Stimulated activated CD8-positive, alpha-beta memory T cell treated with anti-CD3 and anti-CD28 coated beads, Interleukin-2, amount 100 ng/mL, for 48 hours (primary cell): ENCODE results near the gene AMMECR1L.
"Not testable (repeated sequence)": the region's sequence is repeated elsewhere in the genome, so short reads cannot be mapped to it uniquely, and the experiment has no call there.

Experiments used
- DNase-seq, 2 donors: peaks; one replicate each; pipeline ENCODE4 v3.0.0-alpha.2; 2020; ENCODE audit warnings: low read depth in 2 of 2

Gene AMMECR1L

GRCh38 chr2:127887082-127887775 lies 1.5 kb upstream of the AMMECR1L start:
- no peak for DNase-seq

GRCh38 chr2:127886593-127886935 lies 808 bp upstream of the AMMECR1L start:
- not testable (repeated sequence) for DNase-seq

GRCh38 chr2:127884861-127885740 lies 655 bp downstream of the AMMECR1L start:
- peak in 1 of 2 donors; percentile 4 for DNase-seq

GRCh38 chr2:127884436-127884835 lies 1.3 kb downstream of the AMMECR1L start:
- DNase-seq: no peak

GRCh38 chr2:127879899-127880298 lies 5.9 kb downstream of the AMMECR1L start:
- no peak for DNase-seq

GRCh38 chr2:127877626-127878025 lies 8.1 kb downstream of the AMMECR1L start:
- no peak for DNase-seq

- DNase-seq: no peak
These were observed 8.6 kb downstream of the AMMECR1L start for GRCh38 chr2:127877136-127877535.

GRCh38 chr2:127874378-127875269 lies 11.1 kb downstream of the AMMECR1L start:
- no peak for DNase-seq

GRCh38 chr2:127873707-127874303 lies 12.0 kb downstream of the AMMECR1L start:
- DNase-seq: no peak

- DNase-seq: no peak
These were observed 13.4 kb downstream of the AMMECR1L start for GRCh38 chr2:127872354-127872753.

- DNase-seq: no peak
These were observed 19.8 kb downstream of the AMMECR1L start for GRCh38 chr2:127865926-127866325.

GRCh38 chr2:127864877-127865276 lies 20.9 kb downstream of the AMMECR1L start:
- no peak for DNase-seq

- no peak for DNase-seq
These were observed 23.5 kb downstream of the AMMECR1L start for GRCh38 chr2:127862228-127862627.

- no peak for DNase-seq
These were observed 25.6 kb downstream of the AMMECR1L start for GRCh38 chr2:127860130-127860529.

GRCh38 chr2:127859712-127860085 lies 26.1 kb downstream of the AMMECR1L start:
- DNase-seq: peak; percentile 16 to 33

- no peak for DNase-seq
These were observed 28.4 kb downstream of the AMMECR1L start for GRCh38 chr2:127857265-127857808.

- DNase-seq: no peak
These were observed 32.1 kb downstream of the AMMECR1L start for GRCh38 chr2:127853671-127854070.

- no peak for DNase-seq
These were observed 33.4 kb downstream of the AMMECR1L start for GRCh38 chr2:127852388-127852787.

GRCh38 chr2:127847931-127848330 lies 37.8 kb downstream of the AMMECR1L start:
- DNase-seq: no peak

GRCh38 chr2:127844973-127845372 lies 40.8 kb downstream of the AMMECR1L start:
- no peak for DNase-seq

GRCh38 chr2:127843677-127844076 lies 42.1 kb downstream of the AMMECR1L start:
- DNase-seq: no peak
